HG03060 (cell line): ENCODE measurements around the gene CLSTN1.
"Not testable (repeated sequence)": the region's sequence is repeated elsewhere in the genome, so short reads cannot be mapped to it uniquely, and the experiment has no call there.

Source experiments
- ATAC-seq: cut with Tn5 transposase; IDR thresholded peaks from one replicate; pipeline ENCODE4 v1.9.1; 2021; ENCODE audit warnings: low read depth, moderate number of reproducible peaks; ENCODE audit not compliant: unreplicated experiment

CLSTN1 gene

DNA sequence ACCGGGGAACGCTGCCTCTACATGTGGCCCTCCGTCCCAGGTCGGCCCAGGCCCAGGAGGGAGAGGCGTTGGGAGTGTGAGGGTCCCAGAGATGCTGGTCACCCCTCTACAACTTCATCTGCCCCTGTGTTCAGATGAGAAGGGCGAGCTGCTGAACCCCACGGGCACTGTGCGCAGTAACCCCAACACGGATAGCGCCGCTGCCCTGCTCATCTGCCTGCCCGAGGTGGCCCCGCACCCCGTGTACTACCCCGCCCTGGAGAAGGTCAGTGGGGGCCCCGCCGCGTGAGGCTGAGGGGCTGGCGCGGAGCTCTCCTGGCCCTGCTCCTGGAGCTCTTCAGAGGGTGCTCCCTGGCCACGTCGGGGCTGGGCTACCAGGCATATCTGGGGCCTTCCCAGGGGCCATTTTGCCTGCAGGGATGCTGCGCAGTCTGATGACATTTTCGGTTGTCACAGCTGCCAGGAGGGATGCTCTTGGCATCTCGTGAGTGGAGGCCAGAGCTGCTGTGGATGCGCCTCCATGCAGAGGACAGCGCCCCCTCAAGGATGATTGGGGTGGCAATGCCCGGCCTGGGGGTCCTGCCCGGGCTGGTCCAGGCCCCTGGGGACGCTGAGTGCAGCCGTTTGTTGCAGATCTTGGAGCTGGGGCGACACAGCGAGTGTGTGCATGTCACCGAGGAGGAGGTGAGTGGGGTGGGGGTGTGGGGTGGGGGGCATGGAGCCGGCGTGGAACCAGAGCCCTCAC, 103.6 kb downstream of the CLSTN1 start:
- no peak for ATAC-seq

DNA sequence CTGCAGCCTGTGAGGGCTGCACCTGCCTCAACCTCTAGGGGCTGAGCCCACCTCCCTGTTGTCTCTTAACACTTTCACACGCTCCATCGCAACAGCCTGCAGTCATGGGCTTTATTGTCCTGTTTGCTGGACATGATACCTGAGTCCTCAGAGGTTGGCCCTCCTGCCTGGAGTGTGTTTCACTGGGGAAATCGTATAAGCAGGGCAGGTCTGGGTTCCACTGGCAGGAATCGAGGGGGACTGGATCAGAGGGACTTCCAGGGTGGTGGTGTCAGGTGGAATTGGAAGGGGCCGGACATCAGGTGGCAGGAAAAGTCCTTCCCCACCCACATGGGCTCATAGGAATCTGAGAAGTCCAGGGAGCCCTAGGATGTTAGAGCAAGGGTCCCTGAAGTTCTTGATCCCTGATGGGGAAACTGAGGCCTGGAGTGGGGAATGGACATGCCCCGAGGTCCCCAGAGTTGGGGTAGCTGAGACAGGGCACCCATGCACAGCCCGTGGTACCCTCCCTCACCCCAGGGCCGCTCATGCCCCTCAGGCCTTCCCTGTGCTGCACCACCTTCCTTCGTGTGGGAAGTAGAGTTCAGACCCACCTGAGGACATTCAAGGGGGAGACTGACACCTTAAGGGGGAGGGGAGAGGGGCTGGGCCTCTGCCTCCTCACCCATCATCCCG, 105.6 kb downstream of the CLSTN1 start:
- ATAC-seq, result no peak

GRCh38 chr1:9717193-9718005, 106.4 kb downstream of the CLSTN1 start:
- ATAC-seq, result no peak

- ATAC-seq, result no peak
These were observed 107.2 kb downstream of the CLSTN1 start for GRCh38 chr1:9716404-9717192.

DNA sequence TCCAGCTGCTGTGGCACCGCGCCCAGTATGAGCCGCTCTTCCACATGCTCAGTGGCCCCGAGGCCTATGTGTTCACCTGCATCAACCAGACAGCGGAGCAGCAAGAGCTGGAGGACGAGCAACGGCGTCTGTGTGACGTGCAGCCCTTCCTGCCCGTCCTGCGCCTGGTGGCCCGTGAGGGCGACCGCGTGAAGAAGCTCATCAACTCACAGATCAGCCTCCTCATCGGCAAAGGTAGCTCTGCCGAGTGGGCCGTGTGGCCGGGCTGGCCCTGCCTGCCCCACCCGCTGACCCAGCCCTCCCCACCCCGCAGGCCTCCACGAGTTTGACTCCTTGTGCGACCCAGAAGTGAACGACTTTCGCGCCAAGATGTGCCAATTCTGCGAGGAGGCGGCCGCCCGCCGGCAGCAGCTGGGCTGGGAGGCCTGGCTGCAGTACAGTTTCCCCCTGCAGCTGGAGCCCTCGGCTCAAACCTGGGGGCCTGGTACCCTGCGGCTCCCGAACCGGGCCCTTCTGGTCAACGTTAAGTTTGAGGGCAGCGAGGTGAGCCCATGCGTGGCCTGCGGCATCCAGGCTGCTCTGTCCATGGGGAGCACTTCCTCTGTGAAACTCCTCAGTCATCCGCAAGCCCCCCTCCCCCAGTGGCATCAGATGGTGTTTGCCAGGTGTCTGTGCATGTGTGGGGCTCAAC, 108.1 kb downstream of the CLSTN1 start:
- no peak for ATAC-seq

GRCh38 chr1:9714257-9714718, 109.5 kb downstream of the CLSTN1 start:
- no peak for ATAC-seq

GRCh38 chr1:9712767-9713166, 111.0 kb downstream of the CLSTN1 start:
- ATAC-seq, result not testable (repeated sequence)

GRCh38 chr1:9711466-9712020, 112.2 kb downstream of the CLSTN1 start:
- no peak for ATAC-seq

- ATAC-seq, result no peak
These were observed 113.7 kb downstream of the CLSTN1 start for GRCh38 chr1:9710037-9710436.

DNA sequence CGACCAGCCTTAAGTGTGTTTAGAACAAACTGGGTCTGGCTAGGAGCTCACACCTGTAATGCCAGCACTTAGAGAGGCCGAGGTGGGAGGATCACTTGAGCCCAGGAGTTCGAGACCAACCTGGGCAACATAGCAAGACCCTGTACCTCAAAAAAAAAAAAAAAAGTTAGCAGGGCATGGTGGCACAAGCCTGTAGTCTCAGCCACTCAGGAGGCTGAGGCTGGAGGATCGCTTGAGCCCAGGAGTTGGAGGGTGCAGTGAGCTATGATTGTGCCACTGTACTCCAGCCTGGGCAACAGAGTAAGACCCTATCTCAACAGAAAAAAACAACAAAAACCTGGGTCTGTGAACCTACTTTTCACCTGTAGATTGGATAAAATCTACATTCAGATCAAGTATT, 117.6 kb downstream of the CLSTN1 start:
- ATAC-seq, result no peak

- ATAC-seq, result no peak
These were observed 118.2 kb downstream of the CLSTN1 start for GRCh38 chr1:9705337-9706093.

DNA sequence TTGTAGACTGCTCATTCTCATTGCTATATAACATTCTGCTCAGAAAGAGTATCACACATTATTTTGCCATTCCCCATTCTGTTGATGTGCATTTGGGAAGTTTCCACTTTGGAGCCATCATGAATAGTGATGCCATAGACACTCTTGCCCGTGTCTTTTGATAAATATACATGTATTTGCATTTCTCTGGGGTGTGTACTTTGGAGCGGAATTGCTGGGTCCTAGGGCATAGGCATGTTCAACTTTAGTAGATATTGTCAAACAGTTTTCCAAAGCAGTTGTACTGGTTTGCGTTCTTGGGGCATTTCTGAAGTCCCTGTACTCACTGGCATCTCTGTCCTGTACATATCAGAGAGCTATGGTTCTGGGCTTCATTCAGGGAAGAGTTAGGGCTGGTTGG, 120.1 kb downstream of the CLSTN1 start:
- no peak for ATAC-seq

DNA sequence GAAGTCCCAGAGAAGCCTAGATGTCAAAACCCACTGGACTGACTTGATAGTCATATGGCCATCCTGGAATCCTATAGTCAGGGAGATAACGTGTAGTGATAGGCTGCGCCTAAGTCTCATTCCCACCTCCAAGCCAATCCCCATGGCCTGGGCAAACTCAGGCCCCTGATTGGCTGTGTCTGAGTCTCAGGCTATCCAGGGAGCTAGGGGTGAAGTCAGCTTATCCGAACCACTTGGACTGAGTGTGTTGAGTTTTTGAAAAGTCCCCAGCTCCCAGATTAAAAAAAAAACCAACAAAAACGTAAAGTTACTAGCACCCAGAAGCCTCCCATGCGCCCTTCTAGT, 120.6 kb downstream of the CLSTN1 start:
- ATAC-seq, result no peak

GRCh38 chr1:9701665-9702064, 122.1 kb downstream of the CLSTN1 start:
- ATAC-seq, result no peak

- no peak for ATAC-seq
These were observed 123.4 kb downstream of the CLSTN1 start for GRCh38 chr1:9700340-9700739.

- ATAC-seq, result no peak
These were observed 124.4 kb downstream of the CLSTN1 start for GRCh38 chr1:9699361-9699760.

DNA sequence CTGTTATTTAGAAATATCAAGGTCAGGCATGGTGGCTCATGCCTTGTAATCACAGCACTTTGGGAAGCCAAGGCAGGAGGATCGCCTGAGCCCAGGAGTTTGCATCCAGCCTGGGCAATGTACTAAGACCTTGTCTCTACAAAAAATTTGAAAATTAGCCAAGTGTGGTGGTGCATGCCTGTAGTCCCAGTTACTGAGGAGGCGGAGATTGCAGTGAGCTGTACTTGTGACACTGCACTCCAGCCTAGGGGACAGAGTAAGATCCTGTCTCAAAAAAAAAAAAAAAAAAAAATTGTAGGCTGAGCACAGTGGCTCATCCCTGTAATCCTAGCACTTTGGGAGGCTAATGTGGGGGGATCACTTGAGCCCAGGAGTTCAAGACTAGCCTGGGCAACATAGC, 127.0 kb downstream of the CLSTN1 start:
- no peak for ATAC-seq

DNA sequence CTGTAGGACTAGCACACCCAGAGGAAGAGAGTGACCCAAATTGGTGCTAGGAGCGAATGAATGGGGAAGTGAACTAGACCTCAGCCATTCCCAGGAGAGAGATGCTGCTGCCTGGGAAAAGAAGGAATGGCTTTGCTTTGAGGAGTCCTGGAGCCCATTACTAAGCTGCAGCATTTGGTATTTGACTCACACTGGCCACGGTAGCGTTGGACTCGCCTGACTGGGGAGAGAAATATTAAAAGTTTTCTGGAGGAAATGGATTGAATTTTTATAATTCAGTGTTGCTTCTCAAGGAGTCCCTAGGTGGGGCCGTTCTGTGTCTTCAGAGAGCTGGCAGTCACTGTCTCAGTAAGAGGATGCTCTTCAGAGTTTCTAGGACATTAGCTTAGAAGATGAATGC, 132.1 kb downstream of the CLSTN1 start:
- no peak for ATAC-seq

- no peak for ATAC-seq
These were observed 132.7 kb downstream of the CLSTN1 start for GRCh38 chr1:9691108-9691445.
